ENCODE measurements around the gene RAB35.

RAB35 gene

GRCh38 chr12:120086801-120087621 is 29.5 kb downstream of the RAB35 start:
- TF ChIP-seq TAF1 (IDR thresholded peaks at IDR 0.05; ENCODE audit: borderline replicate concordance, insufficient read depth, low read length) (no peak), SIN3A (IDR thresholded peaks at IDR 0.05; ENCODE audit: borderline replicate concordance, insufficient read depth, low read length) (peak; percentile 75; the same call in 1 of the 2 replicates), POLR2AphosphoS5 (IDR thresholded peaks at IDR 0.05; ENCODE audit: low read depth, low read length) (peak; percentile 46; the same call in 1 of the 2 replicates), REST (IDR thresholded peaks at IDR 0.05; ENCODE audit: insufficient read depth in 1 of 2, low read depth in 2 of 2, low read length in 2 of 2) (peak; percentile 45 to 63; a peak in 2 of 4 replicates), FOXP2 (optimal IDR thresholded peaks at IDR 0.05; ENCODE audit: borderline replicate concordance, extremely low read depth, extremely low read length, insufficient read depth) (peak; percentile 96)

- TF ChIP-seq SIN3A (IDR thresholded peaks at IDR 0.05; ENCODE audit: borderline replicate concordance, insufficient read depth, low read length) (no peak), TAF1 (IDR thresholded peaks at IDR 0.05; ENCODE audit: borderline replicate concordance, insufficient read depth, low read length) (no peak), REST (IDR thresholded peaks at IDR 0.05; ENCODE audit: insufficient read depth in 1 of 2, low read depth in 2 of 2, low read length in 2 of 2) (no peak), POLR2AphosphoS5 (IDR thresholded peaks at IDR 0.05; ENCODE audit: low read depth, low read length) (no peak), FOXP2 (optimal IDR thresholded peaks at IDR 0.05; ENCODE audit: borderline replicate concordance, extremely low read depth, extremely low read length, insufficient read depth) (no peak)
These were observed 30.5 kb downstream of the RAB35 start for GRCh38 chr12:120085920-120086645.

- TF ChIP-seq REST (IDR thresholded peaks at IDR 0.05; ENCODE audit: insufficient read depth in 1 of 2, low read depth in 2 of 2, low read length in 2 of 2) (no peak), POLR2AphosphoS5 (IDR thresholded peaks at IDR 0.05; ENCODE audit: low read depth, low read length) (no peak), TAF1 (IDR thresholded peaks at IDR 0.05; ENCODE audit: borderline replicate concordance, insufficient read depth, low read length) (no peak), SIN3A (IDR thresholded peaks at IDR 0.05; ENCODE audit: borderline replicate concordance, insufficient read depth, low read length) (no peak), FOXP2 (optimal IDR thresholded peaks at IDR 0.05; ENCODE audit: borderline replicate concordance, extremely low read depth, extremely low read length, insufficient read depth) (no peak)
These were observed 34.9 kb downstream of the RAB35 start for GRCh38 chr12:120081641-120082040.

- TF ChIP-seq POLR2AphosphoS5 (IDR thresholded peaks at IDR 0.05; ENCODE audit: low read depth, low read length) (no peak), SIN3A (IDR thresholded peaks at IDR 0.05; ENCODE audit: borderline replicate concordance, insufficient read depth, low read length) (no peak), FOXP2 (optimal IDR thresholded peaks at IDR 0.05; ENCODE audit: borderline replicate concordance, extremely low read depth, extremely low read length, insufficient read depth) (no peak), REST (IDR thresholded peaks at IDR 0.05; ENCODE audit: insufficient read depth in 1 of 2, low read depth in 2 of 2, low read length in 2 of 2) (no peak), TAF1 (IDR thresholded peaks at IDR 0.05; ENCODE audit: borderline replicate concordance, insufficient read depth, low read length) (no peak)
These were observed 36.8 kb downstream of the RAB35 start for GRCh38 chr12:120079411-120080400.

All from PFSK-1 (cell line).